ENCODE data around the gene WDR12.
"Not testable (repeated sequence)": the region's sequence is repeated elsewhere in the genome, so short reads cannot be mapped to it uniquely, and the experiment has no call there.

Gene WDR12

DNA sequence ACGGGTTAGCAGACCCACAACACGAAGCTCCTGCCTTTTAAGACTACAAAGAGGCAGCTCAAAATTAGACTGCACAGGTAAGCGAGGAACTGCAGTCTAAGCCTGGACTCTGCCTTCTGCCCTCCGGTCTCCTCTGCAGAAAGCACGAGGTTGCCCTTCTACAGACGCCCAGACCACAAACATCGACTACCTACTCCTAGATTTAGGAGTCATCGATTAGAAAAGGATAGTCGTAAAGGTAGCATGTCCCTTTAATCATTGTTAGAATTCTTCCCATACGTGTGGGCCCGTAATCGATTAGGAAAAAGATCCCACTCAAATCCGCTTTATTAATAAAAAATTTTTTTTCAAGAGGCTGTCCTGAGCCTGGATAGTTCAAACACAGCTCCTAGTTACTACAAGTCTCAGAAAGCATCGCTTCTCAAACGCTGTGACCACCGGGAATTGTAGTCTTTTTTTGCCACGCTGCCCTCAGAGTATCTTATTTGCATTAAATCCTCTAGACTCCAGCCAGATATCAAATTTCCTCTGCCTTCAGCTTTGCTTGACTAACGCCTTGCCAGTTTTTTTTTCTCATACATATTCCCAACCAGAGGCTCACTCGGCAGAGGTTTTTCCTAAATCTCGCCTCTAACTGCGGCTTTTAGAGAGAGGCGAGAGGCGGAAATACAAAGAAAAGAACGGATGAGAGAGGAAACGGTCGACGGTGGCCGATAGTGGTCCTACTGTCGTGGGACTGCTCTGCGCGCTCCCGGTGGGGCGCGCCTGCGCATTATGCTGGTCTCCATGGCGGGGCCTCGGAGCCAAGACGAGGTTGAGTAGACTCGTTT, at the start of gene WDR12, which contains the start of gene CARF:
Gene WDR12, minus strand, starts transcription at position 162 of the 830 bp plus-strand sequence. CDS start 197 bp downstream, outside the sequence.
Gene CARF, plus strand, starts transcription at position 764 of the 830 bp plus-strand sequence. CDS start 29,628 bp downstream, outside the sequence.
- peak; percentile 51 to 97 (median 84) for DNase-seq

DNA sequence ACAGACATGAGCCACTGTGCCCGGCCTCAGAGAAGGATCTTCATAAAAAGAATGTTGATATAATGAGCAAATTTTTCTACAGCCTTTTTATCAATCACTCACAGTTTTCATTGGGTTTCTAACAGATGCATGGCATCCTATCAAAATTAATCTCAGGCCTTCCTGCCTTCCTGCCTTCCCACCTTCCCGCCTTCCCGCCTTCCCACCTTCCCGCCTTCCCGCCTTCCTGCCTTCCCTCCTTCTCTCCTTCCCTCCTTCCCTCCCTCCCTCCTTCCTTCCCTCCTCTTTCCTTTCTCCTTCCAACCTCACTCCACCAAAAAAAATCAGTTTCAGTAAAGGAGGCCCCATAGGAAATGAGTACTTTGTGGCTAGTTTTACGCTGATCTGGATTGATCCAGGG, 49.1 kb upstream of the WDR12 start:
- no peak for DNase-seq

GRCh38 chr2:202950592-202950991, 39.1 kb upstream of the WDR12 start:
- DNase-seq, result no peak

DNA sequence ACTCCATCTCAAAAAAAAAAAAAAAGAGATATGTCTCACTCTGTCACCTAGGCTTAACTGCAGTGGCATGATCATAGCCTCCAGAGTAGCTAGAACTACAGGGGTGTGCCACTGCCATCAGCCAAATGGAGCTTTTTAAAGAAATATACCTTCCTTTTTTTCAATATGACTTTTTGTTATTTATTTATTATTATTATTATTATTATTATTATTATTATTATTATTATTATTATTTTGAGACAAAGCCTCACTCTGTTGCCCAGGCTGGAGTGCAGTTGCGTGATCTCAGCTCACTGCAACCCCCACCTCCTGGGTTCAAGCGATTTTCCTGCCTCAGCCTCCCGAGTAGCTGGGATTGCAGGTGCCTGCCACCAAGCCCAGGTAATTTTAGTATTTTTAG, 37.9 kb upstream of the WDR12 start:
- DNase-seq, result not testable (repeated sequence)

GRCh38 chr2:202945497-202945896, 34.0 kb upstream of the WDR12 start:
- DNase-seq, result no peak

DNA sequence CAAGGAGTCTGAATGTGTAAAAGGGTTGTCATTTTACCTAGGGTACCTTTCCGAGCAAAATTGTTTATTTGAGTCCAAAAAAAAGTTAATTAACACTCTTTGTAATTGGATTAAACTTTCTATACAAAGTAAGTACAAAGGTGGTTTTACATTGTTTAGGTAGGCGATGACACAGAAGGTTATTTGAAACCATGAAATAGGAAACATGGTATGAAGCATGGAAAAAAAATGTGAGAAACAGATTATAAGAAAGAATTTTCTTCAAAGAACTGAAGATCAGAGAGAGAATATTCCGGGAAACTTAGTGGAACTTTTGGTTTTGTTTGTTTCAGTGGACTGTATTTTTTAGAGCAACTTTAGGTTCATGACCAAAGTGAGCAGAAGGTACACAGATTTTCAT, 33.3 kb upstream of the WDR12 start:
- no peak for DNase-seq

DNA sequence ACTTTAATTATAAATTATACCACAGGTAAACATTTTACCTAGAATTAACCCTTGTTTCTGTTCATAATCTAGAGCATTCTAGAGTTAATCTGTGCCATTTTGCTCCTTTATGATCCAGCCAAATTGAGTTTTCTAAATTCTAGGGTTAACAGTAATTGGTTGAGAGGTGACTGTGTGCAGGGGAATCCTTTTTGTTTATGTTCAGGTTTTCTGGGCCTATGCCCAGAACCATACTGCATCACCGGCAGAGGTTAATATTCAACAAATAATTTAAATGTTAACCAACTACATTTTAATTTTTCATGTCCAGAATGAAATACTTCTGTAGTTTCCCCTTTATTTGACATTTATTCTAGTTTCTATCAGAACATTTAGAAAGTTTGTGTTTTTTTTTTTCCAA, 32.9 kb upstream of the WDR12 start:
- DNase-seq, result no peak

DNA sequence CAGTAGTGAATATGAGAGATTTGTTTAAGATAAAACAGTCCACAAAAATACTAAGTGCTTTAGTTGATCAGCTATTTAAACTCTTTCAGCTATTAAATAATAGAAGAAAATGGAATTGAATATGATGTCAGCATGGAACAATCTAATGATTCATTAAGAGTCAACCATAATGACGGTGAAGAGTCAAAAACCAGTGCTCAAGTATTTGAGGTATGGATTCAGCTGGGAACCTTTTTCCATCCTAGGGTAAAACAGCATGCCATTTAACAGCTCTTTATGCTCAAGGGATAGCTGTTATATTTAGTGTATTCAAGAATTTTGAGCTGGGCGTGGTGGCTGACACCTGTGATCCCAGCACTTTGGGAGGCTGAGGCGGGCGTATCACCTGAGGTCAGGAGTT, 30.3 kb upstream of the WDR12 start:
- no peak for DNase-seq

DNA sequence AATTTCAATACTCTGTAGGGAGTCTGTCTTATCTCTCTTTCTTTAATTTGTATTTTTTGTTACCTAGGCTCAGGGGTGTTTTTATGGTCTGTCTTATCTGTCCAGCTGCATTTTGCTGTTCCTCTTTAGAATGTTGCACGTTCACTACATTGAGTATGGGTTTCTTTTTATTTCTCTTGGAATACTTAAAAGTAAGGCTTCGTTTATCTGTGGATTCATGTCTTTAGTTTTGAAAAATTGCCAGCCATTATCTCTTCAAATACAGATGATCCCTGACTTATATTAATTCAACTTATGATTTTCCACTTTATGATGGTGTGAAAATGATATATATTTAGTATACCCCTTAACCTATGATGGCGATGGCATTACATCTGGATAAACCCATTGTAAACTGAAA, 27.5 kb upstream of the WDR12 start:
- DNase-seq, result no peak

GRCh38 chr2:202934456-202934855, 23.0 kb upstream of the WDR12 start:
- DNase-seq, result no peak

DNA sequence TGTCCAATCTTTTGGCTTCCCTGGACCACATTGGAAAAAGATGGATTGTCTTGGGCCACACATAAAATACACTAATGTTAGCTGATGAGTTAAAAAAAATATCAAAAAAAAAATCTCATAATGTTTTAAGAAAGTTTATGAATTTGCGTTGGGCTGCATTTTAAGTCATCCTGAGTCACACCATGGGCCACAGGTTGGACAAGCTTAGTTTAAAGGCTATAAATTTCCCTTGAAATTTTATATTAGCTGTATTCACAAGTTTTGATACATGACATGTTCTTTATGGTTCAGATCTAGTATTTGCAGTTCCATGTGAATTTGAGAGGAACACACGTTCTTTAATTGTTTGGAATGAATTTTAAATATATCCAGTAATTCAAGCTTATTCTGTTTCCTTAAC, 22.5 kb upstream of the WDR12 start:
- no peak for DNase-seq

GRCh38 chr2:202933139-202933510, 21.7 kb upstream of the WDR12 start:
- DNase-seq, result no peak

GRCh38 chr2:202932425-202933138, 21.1 kb upstream of the WDR12 start:
- DNase-seq, result no peak

- DNase-seq, result no peak
Observed at GRCh38 chr2:202918860-202919259, 7.4 kb upstream of the WDR12 start.

- DNase-seq, result peak in 1 of 56 donors; percentile 50
Observed at GRCh38 chr2:202912342-202913201, 1.1 kb upstream of the WDR12 start.

DNA sequence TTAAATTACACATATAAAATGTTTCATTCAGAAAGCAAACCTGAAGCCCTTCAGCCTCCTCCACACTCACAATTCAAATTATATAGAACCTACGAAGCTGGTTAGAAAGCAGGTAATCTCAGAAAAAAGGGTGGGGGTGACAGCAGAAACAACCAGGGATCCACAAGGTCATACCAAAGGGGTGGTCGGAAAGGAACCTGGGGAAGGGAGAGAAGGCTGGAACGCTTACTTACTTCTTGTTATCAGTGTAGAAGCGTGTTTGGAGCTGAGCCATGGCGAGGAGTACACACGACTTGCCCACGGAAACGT, 316 bp downstream of the WDR12 start:
- no peak for DNase-seq

GRCh38 chr2:202910698-202911097, 775 bp downstream of the WDR12 start:
- no peak for DNase-seq

DNA sequence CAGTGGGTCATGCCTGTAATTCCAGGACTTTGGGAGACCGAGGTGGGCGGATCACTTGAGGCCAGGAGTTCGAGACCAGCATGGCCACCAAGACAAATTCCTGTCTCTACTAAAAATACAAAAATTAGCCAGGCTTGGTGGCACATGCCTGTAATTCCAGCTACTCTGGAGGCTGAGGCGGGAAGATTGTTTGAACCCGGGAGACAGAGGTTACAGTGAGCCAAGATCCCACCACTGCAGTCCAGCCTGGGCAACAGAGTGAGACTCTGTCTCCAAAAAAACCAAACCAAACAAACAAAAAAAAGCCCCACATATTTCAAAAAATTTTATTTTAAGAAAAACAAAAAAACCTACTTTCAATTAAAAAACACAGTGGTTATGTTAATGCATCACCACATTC, 1.2 kb downstream of the WDR12 start:
- DNase-seq, result not testable (repeated sequence)

DNA sequence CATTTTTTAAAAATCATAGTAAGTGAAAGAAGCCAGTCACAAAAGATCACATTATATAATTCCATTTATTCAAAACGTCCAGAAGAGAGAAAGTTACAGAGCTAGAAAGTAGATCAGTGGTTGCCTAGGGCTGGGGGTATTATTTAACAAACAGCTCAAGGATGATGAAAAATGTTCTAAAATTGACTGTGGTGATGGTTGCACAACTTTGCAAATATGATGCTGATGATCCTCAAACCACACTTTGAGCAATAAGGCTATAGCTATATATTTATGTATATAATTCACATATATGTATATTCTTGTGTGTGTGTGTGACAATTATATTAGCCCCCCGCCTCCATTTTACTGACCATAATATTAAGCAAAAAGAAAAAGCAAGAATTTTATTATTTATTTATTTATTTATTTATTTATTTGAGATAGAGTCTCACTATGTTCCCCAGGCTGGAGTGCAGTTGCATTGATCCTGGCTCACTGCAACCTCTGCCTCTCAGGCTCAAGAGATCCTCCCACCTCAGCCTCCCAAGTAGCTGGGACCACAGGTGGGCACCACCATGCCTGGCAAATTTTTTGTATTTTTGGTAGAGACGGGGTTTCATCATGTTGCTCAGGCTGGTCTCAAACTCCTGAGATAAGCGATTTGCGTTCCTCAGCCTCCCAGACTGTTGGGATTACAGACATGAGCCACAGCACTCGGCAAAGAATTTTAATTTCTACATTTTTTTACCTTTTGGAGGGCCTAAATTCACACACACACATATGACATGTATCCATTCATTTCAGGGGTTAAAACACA, 1.9 kb downstream of the WDR12 start:
- no peak for DNase-seq

- no peak for DNase-seq
Observed at GRCh38 chr2:202908186-202908585, 3.3 kb downstream of the WDR12 start.

- DNase-seq, result not testable (repeated sequence)
Observed at GRCh38 chr2:202905507-202905906, 6.0 kb downstream of the WDR12 start.

Data from amygdala (tissue), 56 donors.